Measurements from ENCODE around the gene ADAMTS2. TPM values are rescaled to one million over a fixed set of nuclear protein-coding genes. Genes with fewer than 3 reads are reported as not detected.

The ADAMTS2 gene
- total RNA-seq, 1 experiment from 2014 or later: 3.9 TPM

DNA sequence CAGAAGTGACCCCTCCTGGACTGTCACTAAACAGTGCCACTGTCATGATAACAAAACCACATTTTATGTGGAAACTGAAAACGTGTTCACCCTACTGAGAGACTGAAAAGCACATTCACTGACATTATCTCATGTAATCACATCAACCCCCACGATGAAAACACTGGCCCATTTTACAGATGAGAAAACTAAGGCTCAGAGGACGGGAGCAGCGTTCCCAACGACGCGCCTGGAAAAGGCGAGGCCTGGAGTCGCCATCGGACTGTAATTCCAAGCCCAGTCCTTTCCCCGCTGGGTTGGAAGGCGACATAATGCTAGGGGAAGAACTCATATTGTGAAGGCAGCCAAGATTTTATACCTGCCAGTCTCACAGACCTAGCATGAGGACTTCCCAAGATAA is 140.0 kb downstream of the ADAMTS2 start:
- Histone ChIP-seq H3K36me3 (ENCODE audit: control insufficient read depth in 1 of 2, insufficient read depth in 2 of 2, low read length in 2 of 2) (no peaks in the 10 kb centered on the region), H3K4me1 (ENCODE audit: control insufficient read depth in 1 of 2, insufficient read depth in 2 of 2, low read length in 2 of 2) (peaks cover 0 to 6% of the 10 kb centered on the region in 2 experiments; a peak in 1 of 4 replicates), H3K9ac (ENCODE audit: low read length) (no peak overlapping the region), H3K9me2 (ENCODE audit: insufficient read depth) (no peaks in the 10 kb centered on the region), H3K4me3 (replicated peaks in 1 of 2; ENCODE audit: low read depth in 1 of 2, low read length in 2 of 2) (no peak overlapping the region), H3K79me2 (ENCODE audit: insufficient read depth, low read length) (no peaks in the 10 kb centered on the region), H2AFZ (ENCODE audit: low read depth, low read length, poor library complexity, severe bottlenecking) (no peak overlapping the region), H3K4me2 (ENCODE audit: low read length) (no peak overlapping the region), H4K20me1 (ENCODE audit: insufficient read depth) (no peaks in the 10 kb centered on the region), H3K27me3 (ENCODE audit: insufficient read depth, low read length) (no peaks in the 10 kb centered on the region), H3K27ac (ENCODE audit: low read depth, low read length) (no peak overlapping the region), H3K9me3 (ENCODE audit: control insufficient read depth in 1 of 2, insufficient read depth in 1 of 2, low read depth in 1 of 2, low read length in 2 of 2) (no peaks in the 10 kb centered on the region)
- no peak for ATAC-seq
- ChIA-PET CTCF (no interaction called here), POLR2A (no interaction called here), RAD21 (ENCODE audit: low non-redundant PET in 1 of 2, low total read pairs in 2 of 2, uncharacterized antibody in 2 of 2, unreplicated experiment in 2 of 2) (no interaction called here)
- no peak for TF ChIP-seq ELF1 (IDR thresholded peaks at IDR 0.05; ENCODE audit: borderline replicate concordance, low read depth)
- no peak for TF ChIP-seq CEBPB (IDR thresholded peaks at IDR 0.05; ENCODE audit: low read depth)
- TF ChIP-seq, protein P1, sequence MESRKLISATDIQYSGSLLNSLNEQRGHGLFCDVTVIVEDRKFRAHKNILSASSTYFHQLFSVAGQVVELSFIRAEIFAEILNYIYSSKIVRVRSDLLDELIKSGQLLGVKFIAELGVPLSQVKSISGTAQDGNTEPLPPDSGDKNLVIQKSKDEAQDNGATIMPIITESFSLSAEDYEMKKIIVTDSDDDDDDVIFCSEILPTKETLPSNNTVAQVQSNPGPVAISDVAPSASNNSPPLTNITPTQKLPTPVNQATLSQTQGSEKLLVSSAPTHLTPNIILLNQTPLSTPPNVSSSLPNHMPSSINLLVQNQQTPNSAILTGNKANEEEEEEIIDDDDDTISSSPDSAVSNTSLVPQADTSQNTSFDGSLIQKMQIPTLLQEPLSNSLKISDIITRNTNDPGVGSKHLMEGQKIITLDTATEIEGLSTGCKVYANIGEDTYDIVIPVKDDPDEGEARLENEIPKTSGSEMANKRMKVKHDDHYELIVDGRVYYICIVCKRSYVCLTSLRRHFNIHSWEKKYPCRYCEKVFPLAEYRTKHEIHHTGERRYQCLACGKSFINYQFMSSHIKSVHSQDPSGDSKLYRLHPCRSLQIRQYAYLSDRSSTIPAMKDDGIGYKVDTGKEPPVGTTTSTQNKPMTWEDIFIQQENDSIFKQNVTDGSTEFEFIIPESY (IDR thresholded peaks at IDR 0.05; ENCODE audit: extremely low read depth, insufficient replicate concordance, low read length): no peak
- no peak for TF ChIP-seq SRF (IDR thresholded peaks at IDR 0.05; ENCODE audit: low read depth)
- TF ChIP-seq POLR2A (IDR thresholded peaks at IDR 0.05; ENCODE audit: borderline replicate concordance, extremely low read depth, insufficient read depth, insufficient read length): no peak
- no peak for TF ChIP-seq JUND (IDR thresholded peaks at IDR 0.05)
- TF ChIP-seq EZH2phosphoT487 (IDR thresholded peaks at IDR 0.05; ENCODE audit: borderline replicate concordance): no peak
- no peak for TF ChIP-seq RAD21 (IDR thresholded peaks at IDR 0.05; ENCODE audit: low read depth)
- TF ChIP-seq CBX3 (IDR thresholded peaks at IDR 0.05; ENCODE audit: low read depth): no peak
- TF ChIP-seq SP1 (IDR thresholded peaks at IDR 0.05; ENCODE audit: low read depth): no peak
- TF ChIP-seq FOSL1 (IDR thresholded peaks at IDR 0.05; ENCODE audit: low read depth): no peak
- TF ChIP-seq EGR1 (IDR thresholded peaks at IDR 0.05; ENCODE audit: low read depth): no peak
- TF ChIP-seq ZFX (IDR thresholded peaks at IDR 0.05): no peak
- no TSS peak for BruUV-seq (replicated peaks)
- intact Hi-C loops (cut with micrococcal nuclease): no loop called here
- DNase-seq (ENCODE audit: low read depth, low spot score): no peak

Measured in HCT116 (cell line).